Measurements from ENCODE around the gene IQCF2.
"Not testable (repeated sequence)": the region's sequence is repeated elsewhere in the genome, so short reads cannot be mapped to it uniquely, and the experiment has no call there.

Gene IQCF2

GRCh38 chr3:51860703-51861665 is at the start of gene IQCF2:
Gene IQCF2 (plus strand): TSS chr3:51861615. CDS start chr3:51861667, 52 bp downstream.
- no peak for DNase-seq

GRCh38 chr3:51813539-51813938 is 47.9 kb upstream of the IQCF2 start:
- no peak for DNase-seq

- DNase-seq, result no peak
Measured at GRCh38 chr3:51814034-51814433, 47.4 kb upstream of the IQCF2 start.

- no peak for DNase-seq
Measured at GRCh38 chr3:51815614-51816013, 45.8 kb upstream of the IQCF2 start.

GRCh38 chr3:51816723-51817122 is 44.7 kb upstream of the IQCF2 start:
- DNase-seq, result no peak

- DNase-seq, result no peak
Measured at GRCh38 chr3:51817375-51817774, 44.0 kb upstream of the IQCF2 start.

- DNase-seq, result no peak
Measured at GRCh38 chr3:51819151-51819550, 42.3 kb upstream of the IQCF2 start.

- no peak for DNase-seq
Measured at GRCh38 chr3:51819709-51820406, 41.6 kb upstream of the IQCF2 start.

- DNase-seq, result no peak
Measured at GRCh38 chr3:51828297-51828696, 33.1 kb upstream of the IQCF2 start.

GRCh38 chr3:51830345-51830744 is 31.1 kb upstream of the IQCF2 start:
- DNase-seq, result no peak

GRCh38 chr3:51830836-51831385 is 30.5 kb upstream of the IQCF2 start:
- DNase-seq, result no peak

GRCh38 chr3:51836606-51837005 is 24.8 kb upstream of the IQCF2 start:
- no peak for DNase-seq

- DNase-seq, result no peak
Measured at GRCh38 chr3:51845129-51845528, 16.3 kb upstream of the IQCF2 start.

GRCh38 chr3:51855411-51855810 is 6.0 kb upstream of the IQCF2 start:
- DNase-seq, result not testable (repeated sequence)

GRCh38 chr3:51862886-51863285 is 1.5 kb downstream of the IQCF2 start:
- DNase-seq, result no peak

- DNase-seq, result not testable (repeated sequence)
Measured at GRCh38 chr3:51868896-51869295, 7.5 kb downstream of the IQCF2 start.

- peak; percentile 68 for DNase-seq
Measured at GRCh38 chr3:51869304-51869703, 7.9 kb downstream of the IQCF2 start.

GRCh38 chr3:51873253-51873766 is 11.9 kb downstream of the IQCF2 start:
- DNase-seq, result no peak

GRCh38 chr3:51873876-51874275 is 12.5 kb downstream of the IQCF2 start:
- no peak for DNase-seq

- DNase-seq, result no peak
Measured at GRCh38 chr3:51874411-51874810, 13.0 kb downstream of the IQCF2 start.

- no peak for DNase-seq
Measured at GRCh38 chr3:51874889-51875288, 13.5 kb downstream of the IQCF2 start.

GRCh38 chr3:51875501-51875900 is 14.1 kb downstream of the IQCF2 start, which contains the start of gene IQCF5:
Gene IQCF5 (minus strand): TSS chr3:51875601. CDS start chr3:51875531, 70 bp downstream.
- DNase-seq, result no peak

GRCh38 chr3:51876186-51876585 is 14.8 kb downstream of the IQCF2 start:
- DNase-seq, result no peak
